Peyer's patch (tissue), 4 donors: ENCODE results near the gene RHD.

Experiments used
- CTCF ChIP-seq, 6 experiments: fragments of 450-650 bp in 4 of 6; fragments of 200-600 bp in 2 of 6; sonication (generic) in 1 of 6; IDR thresholded peaks; one replicate each; pipeline ENCODE4 v1.5.1; 2017 to 2019; ENCODE audit warnings: antibody characterized with exemption in 6 of 6, mild to moderate bottlenecking in 3 of 6, moderate library complexity in 1 of 6
- POLR2A ChIP-seq, 2 donors: fragments of 450-650 bp; IDR thresholded peaks; one replicate each; pipeline ENCODE4 v1.5.1; 2017; ENCODE audit warnings: antibody characterized with exemption in 2 of 2, mild to moderate bottlenecking in 2 of 2, moderate library complexity in 2 of 2

GRCh38 chr1:25239681-25240541, 32.4 kb upstream of the RHD start:
- TF ChIP-seq POLR2A (IDR thresholded peaks at IDR 0.05), result peak; percentile 24 to 62
- peak; percentile 30 to 70 (median 59) for TF ChIP-seq CTCF (IDR thresholded peaks at IDR 0.05)
